ENCODE data around the gene H1-8. TPM values are rescaled to one million over a fixed set of nuclear protein-coding genes. Genes with fewer than 3 reads are reported as not detected.

Gene H1-8
- total RNA-seq, 1 experiment from 2014 or later = not detected

- Histone ChIP-seq H3K9ac (ENCODE audit: extremely low read depth, insufficient read length, low read length) (no peak overlapping the region), H3K79me2 (ENCODE audit: insufficient read depth, low read length) (no peaks in the 10 kb centered on the region), H3K9me3 (ENCODE audit: control insufficient read depth, low read depth, low read length) (no peaks in the 10 kb centered on the region), H3K14ac (ENCODE audit: insufficient read depth, low read length) (peak overlapping the region; percentile 27; the same call in 1 of the 2 replicates), H2AFZ (ENCODE audit: low read length) (no peak overlapping the region), H3K23me2 (ENCODE audit: insufficient read length, low read depth, low read length, poor library complexity, severe bottlenecking) (no peaks in the 10 kb centered on the region), H3K23ac (ENCODE audit: insufficient read length, low read depth, low read length) (no peak overlapping the region), H3T11ph (ENCODE audit: low read length) (no peak overlapping the region), H3K4me1 (ENCODE audit: insufficient read depth, low read length) (peaks cover 13% of the 10 kb centered on the region; the same call in 1 of the 2 replicates), H2BK20ac (ENCODE audit: low read depth, low read length, poor library complexity, severe bottlenecking) (no peak overlapping the region), H3K18ac (ENCODE audit: insufficient read length, low read depth, low read length) (peak overlapping the region; percentile 59), H3K4ac (ENCODE audit: low read depth, low read length) (no peak overlapping the region), H3K27me3 (ENCODE audit: insufficient read depth, low read length) (no peaks in the 10 kb centered on the region), H3K56ac (ENCODE audit: insufficient read length, low read depth, low read length) (no peak overlapping the region), H2BK12ac (ENCODE audit: insufficient read length, low read depth, low read length) (no peak overlapping the region), H2BK120ac (ENCODE audit: low read depth, low read length, poor library complexity, severe bottlenecking) (no peak overlapping the region), H2BK5ac (ENCODE audit: insufficient read length, low read length) (no peak overlapping the region), H2AK5ac (ENCODE audit: insufficient read length, low read length) (no peak overlapping the region), H2BK15ac (ENCODE audit: low read depth, low read length) (no peak overlapping the region), H3K4me2 (ENCODE audit: insufficient read depth, insufficient read length, low read length) (no peak overlapping the region), H4K20me1 (ENCODE audit: control insufficient read depth, insufficient read depth, insufficient read length) (no peaks in the 10 kb centered on the region), H4K8ac (replicated peaks; ENCODE audit: insufficient read length, low read depth, low read length) (no peak overlapping the region), H4K5ac (ENCODE audit: insufficient read length, low read depth, low read length) (no peak overlapping the region), H3K27ac (ENCODE audit: insufficient read length, low read depth, low read length) (no peak overlapping the region), H4K91ac (ENCODE audit: insufficient read length, low read depth, low read length) (no peak overlapping the region), H3K79me1 (ENCODE audit: insufficient read depth, low read depth, low read length, poor library complexity, severe bottlenecking) (no peaks in the 10 kb centered on the region)
- TF ChIP-seq CTCF (conservative IDR thresholded peaks at IDR 0.05) = no peak
- Mint-ChIP-seq H3K4me3 (peak overlapping the region in 1 of 2 experiments; percentile 50; a peak in 2 of 5 replicates), H3K9me3 (no peaks in the 10 kb centered on the region), H3K27me3 (ENCODE audit: low read depth) (peaks cover 8% of the 10 kb centered on the region), H3K27ac (peak overlapping the region in 2 of 3 experiments; percentile 15 to 65; a peak in 4 of 7 replicates), H3K4me1 (peaks cover 41 to 49% of the 10 kb centered on the region in 2 experiments), H3K36me3 (ENCODE audit: insufficient read depth in 1 of 3, low read depth in 3 of 3) (no peaks in the 10 kb centered on the region; a peak in 1 of 7 replicates)
- WGBS (ENCODE audit: extremely low coverage, insufficient read length, low lambda C conversion rate) = no CpG with 5 or more reads among the region's 6 CpGs
- DNase-seq = peak; percentile 45
Observed at GRCh38 chr3:129530251-129530791, 12.7 kb upstream of the H1-8 start.

Measured in H9 (cell line).